ENCODE results near the gene ITGA7. TPM values are rescaled to one million over a fixed set of nuclear protein-coding genes. Genes with fewer than 3 reads are reported as not detected.

Gene ITGA7
- total and polyA plus RNA-seq, 2 of the 8 experiments (the other 6 are each of a cell fraction or from before 2014, with no cell fraction given), result 57.6 to 86.1 TPM

GRCh38 chr12:55736780-55737580 lies 29.3 kb upstream of the ITGA7 start (continued):
- no peak for TF ChIP-seq CHD7 (IDR thresholded peaks at IDR 0.05; ENCODE audit: insufficient replicate concordance, low read length)
- peak; percentile 97 for TF ChIP-seq BACH1 (IDR thresholded peaks at IDR 0.05; ENCODE audit: low read length)
- 0 out of 2 replicates have a peak, but pooled peaks have one; percentile 5 for TF ChIP-seq TEAD4 (IDR thresholded peaks at IDR 0.05; ENCODE audit: low read depth, low read length)
- peak; percentile 69; the same call in 1 of the 2 replicates for TF ChIP-seq CREB1 (IDR thresholded peaks at IDR 0.05)
- peak; percentile 89 for TF ChIP-seq MAFK (IDR thresholded peaks at IDR 0.05; ENCODE audit: low read depth, low read length)
- TF ChIP-seq EP300 (IDR thresholded peaks at IDR 0.05; ENCODE audit: borderline replicate concordance in 1 of 2, low read depth in 2 of 2, low read length in 2 of 2), result peak in 1 of 2 experiments; percentile 68; a peak in 1 of 3 replicates
- TF ChIP-seq GABPA (IDR thresholded peaks at IDR 0.05; ENCODE audit: borderline replicate concordance, insufficient read depth, low read length), result no peak
